ENCODE results near the gene CHST10.
"Not testable (repeated sequence)": the region's sequence is repeated elsewhere in the genome, so short reads cannot be mapped to it uniquely, and the experiment has no call there.

CHST10 gene

DNA sequence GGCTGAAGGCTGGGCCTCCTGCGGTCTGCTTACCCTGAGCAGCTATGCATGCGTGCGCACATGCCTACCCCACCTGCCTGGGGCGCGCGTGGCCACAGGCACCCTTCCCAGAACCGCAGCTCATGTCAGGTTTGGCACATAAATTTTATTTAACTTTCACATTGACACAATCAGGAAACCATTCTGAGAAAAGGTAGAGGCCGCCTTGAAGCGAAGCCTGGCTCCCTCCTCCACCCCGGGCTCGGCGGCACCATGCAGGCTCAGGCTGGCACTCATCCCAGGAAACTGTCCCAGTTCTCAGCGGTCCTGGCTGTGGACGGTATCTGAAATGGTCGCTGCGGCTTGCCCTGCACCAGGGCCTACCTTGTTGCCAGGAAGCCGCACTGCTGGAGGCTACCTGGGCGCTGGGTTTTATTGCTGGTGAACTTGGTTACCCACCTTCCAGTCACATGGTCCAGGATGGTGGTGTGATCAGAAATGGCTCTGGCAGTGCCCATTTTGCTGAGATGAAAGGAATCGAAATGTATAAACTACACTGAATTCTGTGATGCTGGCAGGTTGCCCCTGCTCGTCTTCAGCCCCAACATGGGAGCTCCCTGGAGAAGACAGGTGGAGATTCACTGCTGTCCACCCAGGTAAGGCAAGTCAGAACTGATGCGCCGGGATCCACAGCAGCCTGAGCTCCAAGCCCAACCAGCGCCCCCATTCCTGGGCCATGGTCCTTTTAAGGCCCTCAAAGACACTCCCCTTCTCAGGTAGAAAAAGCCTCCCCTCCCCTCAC lies 25.5 kb downstream of the CHST10 start:
- no peak for DNase-seq

DNA sequence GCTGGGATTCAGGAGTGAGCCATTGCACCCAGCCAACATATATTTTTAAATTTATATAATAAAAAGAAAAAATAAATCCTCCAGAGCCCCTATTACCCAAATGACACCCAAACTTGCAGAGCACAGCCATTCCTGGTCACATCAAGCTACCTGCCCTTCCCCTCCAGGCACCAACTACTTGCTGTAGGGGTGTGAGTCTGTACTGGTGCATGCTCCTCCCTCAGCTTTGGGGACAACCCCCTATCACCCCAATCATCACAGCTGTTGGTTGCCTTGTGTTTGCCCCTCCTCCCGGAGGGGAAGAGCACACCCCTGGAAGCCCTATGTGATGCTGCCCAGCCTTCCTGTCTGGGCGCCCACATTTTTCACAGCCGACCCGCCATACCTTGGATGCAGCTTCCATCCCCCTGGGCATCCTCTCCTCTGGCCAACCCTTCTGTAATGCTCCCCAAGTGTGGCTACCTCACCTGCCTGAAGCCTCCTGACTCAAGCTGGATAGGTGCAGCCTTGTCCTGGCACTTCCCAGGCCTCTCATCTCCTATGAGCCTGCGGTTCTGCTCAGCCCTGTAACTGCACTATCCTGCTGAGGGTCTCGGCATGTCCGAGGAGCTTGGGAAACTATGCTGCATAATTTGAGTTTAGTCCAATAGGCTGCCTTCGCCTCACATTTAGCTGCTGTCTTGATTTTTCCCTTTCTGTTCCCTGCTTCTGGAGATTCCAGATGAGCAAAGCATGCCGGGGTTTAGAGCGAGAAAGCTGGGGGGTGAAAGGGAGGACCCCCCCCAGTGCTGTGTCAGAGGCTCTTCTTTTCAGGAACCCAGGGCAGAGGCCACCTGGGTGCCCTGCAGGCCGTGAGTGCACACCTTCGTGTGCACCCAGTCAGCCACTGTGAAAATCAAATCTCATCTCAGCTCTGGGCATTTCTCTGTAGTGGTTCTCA lies 27.2 kb downstream of the CHST10 start:
- DNase-seq = peak; percentile 31

DNA sequence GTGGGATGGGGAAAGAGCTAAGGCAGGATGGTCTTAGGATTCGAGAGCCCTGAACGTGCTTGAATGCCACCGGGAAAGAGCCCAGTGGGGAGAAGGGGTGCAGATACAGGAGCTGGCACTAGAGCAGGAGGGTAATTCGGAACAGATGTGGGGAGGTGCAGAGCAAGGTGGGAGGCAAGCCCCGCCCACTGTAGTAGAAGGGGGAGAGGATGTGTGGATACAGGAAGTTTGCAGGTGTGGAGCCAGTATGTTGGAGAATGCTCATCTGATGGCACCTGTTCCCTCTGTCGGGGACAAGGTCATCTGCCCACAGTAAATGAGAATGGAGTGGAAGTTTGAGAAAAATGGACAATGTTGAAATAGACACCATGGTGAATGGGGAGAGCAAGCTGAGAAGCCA lies 28.8 kb downstream of the CHST10 start:
- DNase-seq = no peak

DNA sequence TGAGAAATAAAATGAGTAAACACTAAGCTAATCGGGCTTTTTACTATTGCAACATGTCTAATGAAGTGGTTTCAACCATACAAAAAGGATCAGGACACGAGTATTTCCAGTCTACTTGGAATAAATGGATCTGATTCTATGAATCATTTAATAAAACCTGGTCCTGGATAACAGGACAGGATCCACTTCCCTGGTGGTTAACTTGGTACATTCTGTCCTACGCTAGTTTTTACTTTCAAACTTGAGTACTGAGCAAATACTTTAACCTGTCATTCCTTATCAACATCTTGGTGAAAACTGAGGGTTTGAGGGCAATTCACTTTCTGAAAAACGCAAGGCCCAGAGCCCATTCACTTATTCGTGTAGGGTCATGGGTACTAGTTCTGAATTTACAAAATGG lies 33.5 kb downstream of the CHST10 start:
- no peak for DNase-seq

DNA sequence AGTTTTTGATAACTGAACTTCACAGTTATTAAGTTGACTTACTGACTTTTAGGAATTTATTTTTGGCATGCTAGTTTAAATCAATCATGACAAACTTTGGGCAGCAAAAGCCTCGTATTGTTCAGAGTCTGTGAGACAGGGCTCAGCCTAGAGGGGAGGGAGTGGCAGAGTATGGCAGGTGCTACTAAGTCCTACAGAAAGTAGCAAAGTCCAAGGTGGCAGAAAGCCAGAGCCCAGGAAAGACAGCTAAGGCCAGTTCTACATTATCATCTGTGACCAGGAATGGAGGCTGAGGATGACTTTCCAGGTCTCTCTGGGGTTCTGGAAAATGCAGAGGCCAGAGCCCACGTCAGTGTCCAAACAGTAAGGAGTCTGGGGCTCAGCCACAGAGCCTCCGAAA lies 34.2 kb downstream of the CHST10 start:
- no peak for DNase-seq

DNA sequence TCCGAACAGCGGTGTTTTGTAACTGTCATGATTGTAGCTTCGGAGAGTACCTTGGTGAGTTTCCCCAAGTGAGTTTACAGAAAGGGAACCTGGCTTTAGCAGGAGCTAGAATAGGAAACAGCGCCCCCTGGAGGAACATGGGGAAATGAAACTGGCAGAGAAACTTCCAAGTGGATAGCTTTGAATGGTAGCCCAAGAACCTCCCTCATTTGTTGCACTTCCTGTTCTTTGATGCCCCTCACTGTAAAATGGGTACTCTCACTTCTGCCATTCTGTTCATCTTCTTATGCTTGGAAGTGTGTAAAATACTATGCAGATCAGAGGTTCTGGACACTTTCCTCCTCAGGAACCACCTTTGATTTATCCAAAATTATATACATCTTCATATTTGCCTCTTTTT lies 36.2 kb downstream of the CHST10 start:
- peak; percentile 89 for DNase-seq

DNA sequence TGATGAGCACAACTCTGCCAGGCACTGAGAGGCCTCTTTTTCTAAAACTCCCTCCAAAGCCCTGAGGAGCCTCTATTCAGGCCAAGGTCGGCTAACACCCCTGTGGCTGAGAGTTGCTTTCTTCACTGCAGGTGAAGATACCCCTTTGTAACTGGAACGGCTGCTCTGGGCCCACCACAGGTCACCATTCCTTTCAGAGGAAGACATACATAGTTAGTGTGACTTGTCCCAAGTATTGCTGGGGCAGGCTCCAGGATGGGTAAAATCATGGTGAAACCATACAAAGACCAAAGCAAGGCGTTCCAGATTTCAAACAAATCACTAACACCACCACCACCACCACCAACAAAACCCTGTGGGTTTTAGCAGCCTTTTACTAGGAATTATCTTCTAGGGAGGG lies 36.8 kb downstream of the CHST10 start:
- DNase-seq = no peak

DNA sequence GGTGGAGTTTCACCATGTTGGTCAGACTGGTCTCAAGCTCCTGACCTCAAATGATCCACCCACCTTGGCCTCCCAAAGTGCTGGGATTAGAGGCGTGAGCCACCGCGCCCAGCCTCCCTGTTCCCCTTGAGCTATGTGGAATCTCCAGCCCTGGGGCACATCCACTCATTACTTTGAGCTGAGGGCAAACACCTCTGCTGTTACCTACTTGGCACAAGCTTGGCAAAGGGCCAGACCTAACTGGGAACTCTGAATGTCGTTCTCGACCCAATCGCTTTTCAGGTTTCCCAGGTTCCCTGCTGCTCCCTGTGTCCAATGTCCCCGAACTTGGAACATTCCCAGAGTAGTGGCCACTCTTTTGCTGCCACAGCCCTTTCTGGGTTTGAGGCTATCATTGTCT lies 40.6 kb downstream of the CHST10 start:
- no peak for DNase-seq

DNA sequence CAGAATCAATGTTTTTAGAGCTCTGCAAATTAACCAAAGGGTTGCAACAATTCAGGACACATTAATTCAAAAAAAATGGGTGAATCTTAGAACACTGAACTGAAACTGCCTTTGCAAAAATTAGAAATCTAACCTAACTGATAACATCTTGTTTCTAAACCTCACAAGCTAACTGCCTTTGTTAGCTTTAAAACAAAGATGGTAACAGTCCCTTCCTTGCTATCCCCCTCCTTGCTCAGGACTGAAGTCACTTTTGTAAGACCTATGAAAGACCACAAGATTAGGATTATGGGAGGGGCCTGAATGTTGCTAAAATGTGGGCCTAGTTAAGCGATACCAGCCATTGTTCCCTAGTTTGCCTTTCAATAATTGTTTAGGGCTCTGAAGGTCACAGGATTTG lies 50.3 kb downstream of the CHST10 start:
- DNase-seq = no peak

DNA sequence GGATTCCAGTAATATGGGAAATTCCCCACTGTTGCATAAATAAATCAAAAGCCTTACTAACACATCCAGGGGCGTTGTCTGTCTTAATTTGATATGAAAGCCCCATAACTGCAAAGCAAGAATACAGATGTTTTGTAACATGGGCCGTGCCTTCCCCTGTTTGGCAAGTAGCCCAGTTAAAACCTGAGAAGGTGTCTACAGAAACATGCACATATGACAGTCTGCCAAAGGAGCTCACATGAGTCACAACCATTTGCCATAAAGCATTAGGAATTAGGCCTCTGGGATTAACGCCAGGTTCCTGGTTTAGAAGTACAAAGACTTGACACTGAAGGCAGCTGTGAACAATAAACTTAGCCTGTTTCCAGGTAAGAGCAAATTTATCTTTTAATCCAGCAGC lies 52.0 kb downstream of the CHST10 start:
- DNase-seq = no peak

DNA sequence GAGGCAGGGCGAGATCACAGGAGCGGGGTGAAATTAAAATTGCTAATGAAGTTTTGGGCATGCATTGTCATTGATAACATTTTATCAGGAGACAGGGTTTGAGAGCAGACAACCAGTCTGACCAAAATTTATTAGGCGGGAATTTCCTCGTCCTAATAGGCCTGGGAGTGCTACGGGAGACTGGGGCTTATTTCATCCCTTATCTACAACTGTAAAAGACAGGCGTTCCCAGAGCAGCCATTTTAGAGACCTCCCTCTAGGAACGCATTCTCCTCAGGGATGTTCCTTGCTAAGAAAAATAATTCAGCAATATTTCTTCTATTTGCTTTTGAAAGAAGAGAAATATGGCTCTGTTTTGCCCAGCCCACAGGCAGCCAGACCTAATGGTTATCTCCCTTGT lies 55.2 kb downstream of the CHST10 start:
- DNase-seq = not testable (repeated sequence)

DNA sequence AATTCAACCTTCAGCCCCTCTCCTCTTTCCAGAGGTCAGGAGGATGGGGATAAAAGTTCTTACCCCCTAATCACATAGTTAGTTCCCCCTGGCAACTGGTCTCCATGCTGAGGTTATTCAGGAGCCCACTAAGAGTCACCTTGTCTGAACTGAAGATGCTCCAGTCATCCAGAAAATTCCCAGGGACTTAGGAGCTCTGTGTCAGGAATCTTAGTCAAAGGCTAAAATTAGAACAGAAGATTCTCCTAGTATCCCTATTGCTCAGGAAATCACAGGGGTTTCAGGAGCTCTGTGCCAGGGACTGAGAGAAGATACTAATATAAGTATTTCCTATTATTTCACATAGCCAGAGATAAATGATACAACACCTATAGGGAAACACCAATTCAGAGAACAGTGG lies 57.9 kb downstream of the CHST10 start:
- no peak for DNase-seq

DNA sequence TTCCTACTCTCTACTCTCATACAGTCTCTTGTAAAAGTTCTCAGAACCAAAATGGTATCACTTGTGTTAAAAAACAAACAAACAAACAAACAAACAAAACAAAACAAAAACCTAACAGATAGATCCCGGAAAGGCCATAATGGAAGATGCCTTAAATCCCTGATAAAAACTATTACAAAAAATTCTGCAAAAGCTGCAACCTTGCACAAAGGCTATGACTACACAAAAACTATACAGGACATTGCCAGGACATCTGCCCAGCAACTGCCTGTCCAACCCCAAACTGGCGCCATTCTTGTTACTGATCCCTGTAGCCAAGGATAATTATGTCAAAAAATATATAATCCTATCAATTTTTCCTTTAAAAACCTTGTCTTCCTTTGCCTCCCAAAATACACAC lies 58.9 kb downstream of the CHST10 start:
- no peak for DNase-seq

DNA sequence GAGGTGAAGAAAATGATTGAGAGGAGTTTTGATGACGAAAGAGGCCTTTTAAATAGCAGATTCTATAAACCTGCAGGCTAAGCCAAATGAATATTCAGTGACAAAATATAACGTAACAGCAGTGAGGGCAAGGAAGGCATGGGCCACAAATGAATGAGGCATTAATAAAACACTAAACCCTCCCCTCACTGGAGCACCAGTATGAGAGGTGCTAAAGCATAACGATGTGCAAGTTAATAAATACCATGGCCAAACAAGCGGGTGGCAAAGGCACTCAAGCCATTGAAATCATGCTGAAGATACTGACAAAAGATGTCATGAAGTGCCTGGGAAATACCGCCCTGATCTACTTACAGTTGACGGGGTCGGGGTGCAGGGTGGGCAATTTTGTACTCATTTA lies 64.9 kb downstream of the CHST10 start:
- DNase-seq = no peak

DNA sequence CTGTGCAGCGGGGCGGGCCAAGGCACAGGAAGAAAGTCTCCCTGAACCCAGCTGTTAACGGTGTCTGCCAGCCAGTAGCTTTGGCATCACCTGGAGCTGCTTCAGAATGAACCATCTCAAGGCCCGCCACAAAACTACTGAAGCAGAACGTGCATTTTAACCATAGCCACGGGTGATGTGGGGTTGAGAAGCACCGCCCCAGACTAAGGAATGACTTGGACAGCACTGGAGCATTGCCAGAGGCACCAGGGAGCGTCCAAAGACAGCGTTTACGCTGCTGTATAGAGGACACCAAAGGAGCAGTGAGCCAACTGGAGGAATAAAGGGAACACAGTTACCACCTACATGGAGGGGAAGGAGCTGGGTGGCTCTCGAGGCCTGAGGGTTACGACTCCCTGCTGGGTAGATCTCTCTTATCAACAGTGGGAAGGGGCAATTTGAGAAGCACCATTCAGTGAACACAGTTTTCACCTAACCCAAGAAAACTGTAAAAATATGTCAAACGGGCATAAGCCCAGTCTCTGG lies 66.7 kb downstream of the CHST10 start:
- DNase-seq = no peak

DNA sequence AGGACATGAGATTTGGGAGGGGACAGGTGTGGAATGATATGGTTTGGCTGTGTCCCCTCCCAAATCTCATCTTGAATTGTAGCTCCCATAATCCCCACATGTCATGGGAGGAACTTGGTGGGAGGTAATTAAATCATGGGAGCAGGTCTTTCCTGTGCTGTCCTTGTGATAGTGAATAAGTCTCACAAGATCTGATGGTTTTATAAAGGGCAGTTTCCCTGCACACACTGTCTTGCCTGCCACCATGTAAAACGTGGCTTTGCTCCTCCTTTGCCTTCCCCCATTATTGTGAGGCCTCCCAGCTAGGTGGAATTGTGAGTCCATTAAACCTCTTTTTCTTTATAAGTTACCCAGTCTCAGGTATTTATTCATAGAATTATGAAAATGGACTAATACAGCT lies 72.3 kb downstream of the CHST10 start:
- DNase-seq = not testable (repeated sequence)

DNA sequence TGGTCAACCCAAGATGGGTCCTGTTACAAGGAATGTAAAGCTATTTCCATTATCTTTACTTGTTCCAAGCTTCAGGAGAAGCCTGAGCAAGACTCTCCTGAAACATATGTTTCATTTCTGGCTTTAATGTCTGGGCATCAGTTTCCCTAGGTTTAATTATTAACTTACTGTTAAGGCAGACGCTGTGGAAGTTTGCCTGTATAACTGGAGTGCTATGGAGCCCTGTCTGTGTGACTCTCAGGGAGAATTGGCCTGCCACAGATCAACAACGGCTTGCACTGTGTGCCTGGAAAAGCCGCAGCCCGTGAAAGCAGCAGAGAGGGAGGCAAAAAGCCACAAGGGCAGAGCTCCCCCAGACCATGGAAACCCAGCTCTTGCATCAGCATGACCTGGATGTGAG lies 73.0 kb downstream of the CHST10 start:
- DNase-seq = no peak

DNA sequence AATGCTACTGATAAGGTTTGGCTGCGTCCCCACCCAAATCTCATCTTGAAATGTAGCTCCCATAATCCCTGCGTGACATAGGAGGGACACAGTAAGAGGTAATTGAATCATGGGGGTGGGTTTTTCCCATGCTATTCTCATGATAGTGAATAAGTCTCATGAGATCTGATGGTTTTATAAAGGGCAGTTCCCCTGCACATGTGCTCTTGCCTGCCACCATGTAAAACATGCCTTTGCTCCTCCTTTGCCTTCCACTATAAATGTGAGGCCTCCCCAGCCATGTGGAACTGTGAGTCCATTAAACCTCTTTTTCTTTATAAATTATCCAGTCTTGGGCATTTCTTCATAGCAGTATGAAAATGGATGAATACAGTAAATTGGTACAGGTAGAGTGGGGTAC lies 75.0 kb downstream of the CHST10 start:
- DNase-seq = not testable (repeated sequence)
